Sigmoid colon (tissue), 4 donors: ENCODE data around the gene CHEK1.

Source experiments
- CTCF ChIP-seq, 4 experiments: fragments of 450-650 bp in 3 of 4; fragments of 200-600 bp in 1 of 4; IDR thresholded peaks; one replicate each; pipeline ENCODE4 v1.5.1; 2016 to 2019; ENCODE audit warnings: antibody characterized with exemption in 4 of 4, mild to moderate bottlenecking in 3 of 4, moderate library complexity in 2 of 4
- POLR2A ChIP-seq, 2 donors: fragments of 450-650 bp; IDR thresholded peaks; one replicate each; pipeline ENCODE4 v1.6.1; 2016; ENCODE audit warnings: antibody characterized with exemption in 2 of 2, mild to moderate bottlenecking in 2 of 2, moderate library complexity in 2 of 2
- POLR2AphosphoS5 ChIP-seq, 4 donors: sonication (generic); formaldehyde crosslinking; IDR thresholded peaks; one replicate each; pipeline ENCODE4 v1.6.1; 2017; ENCODE audit warnings: antibody characterized with exemption in 4 of 4

- TF ChIP-seq CTCF (IDR thresholded peaks at IDR 0.05) (no peak), POLR2A (IDR thresholded peaks at IDR 0.05) (no peak), POLR2AphosphoS5 (IDR thresholded peaks at IDR 0.05) (no peak)
Measured at GRCh38 chr11:125649465-125650166, 24.7 kb downstream of the CHEK1 start.
